Measurements from ENCODE around the gene PUM1. TPM values are rescaled to one million over a fixed set of nuclear protein-coding genes. Genes with fewer than 3 reads are reported as not detected.
"Not testable (repeated sequence)": the region's sequence is repeated elsewhere in the genome, so short reads cannot be mapped to it uniquely, and the experiment has no call there.

Gene PUM1
- total RNA-seq, 2 donors from 2014 or later, result 30.9 to 32.3 TPM

DNA sequence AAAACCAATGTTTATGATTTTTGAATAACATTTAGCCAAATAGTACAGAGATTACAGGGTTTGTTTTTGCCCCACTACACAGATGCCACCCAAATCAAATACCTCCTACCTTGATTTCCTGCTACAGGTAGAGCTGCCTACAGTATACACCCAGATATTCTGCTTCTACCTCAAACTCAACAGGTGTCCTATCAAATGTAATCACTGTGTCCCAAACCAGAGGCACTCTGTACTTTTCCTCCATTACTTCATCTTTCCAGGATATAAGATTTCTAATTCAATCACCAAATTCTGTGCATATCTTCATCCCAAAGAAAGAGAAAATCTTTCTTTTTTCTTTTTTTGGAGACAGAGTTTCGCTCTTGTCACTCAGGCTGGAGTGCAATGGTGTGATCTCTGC is 9.6 kb downstream of the PUM1 start:
- Histone ChIP-seq H3K4me1 (peaks cover 61% of the 10 kb centered on the region), H3K27me3 (no peaks in the 10 kb centered on the region), H3K27ac (peak overlapping the region in 1 of 4 donors; percentile 39), H3K9me3 (no peaks in the 10 kb centered on the region), H3K36me3 (replicated peaks in 1 of 2; ENCODE audit: insufficient read depth in 1 of 2, low read depth in 2 of 2) (peaks cover 0 to 5% of the 10 kb centered on the region in 2 donors), H3K4me3 (no peak overlapping the region)
- DNase-seq, result no peak
- TF ChIP-seq, protein P1, sequence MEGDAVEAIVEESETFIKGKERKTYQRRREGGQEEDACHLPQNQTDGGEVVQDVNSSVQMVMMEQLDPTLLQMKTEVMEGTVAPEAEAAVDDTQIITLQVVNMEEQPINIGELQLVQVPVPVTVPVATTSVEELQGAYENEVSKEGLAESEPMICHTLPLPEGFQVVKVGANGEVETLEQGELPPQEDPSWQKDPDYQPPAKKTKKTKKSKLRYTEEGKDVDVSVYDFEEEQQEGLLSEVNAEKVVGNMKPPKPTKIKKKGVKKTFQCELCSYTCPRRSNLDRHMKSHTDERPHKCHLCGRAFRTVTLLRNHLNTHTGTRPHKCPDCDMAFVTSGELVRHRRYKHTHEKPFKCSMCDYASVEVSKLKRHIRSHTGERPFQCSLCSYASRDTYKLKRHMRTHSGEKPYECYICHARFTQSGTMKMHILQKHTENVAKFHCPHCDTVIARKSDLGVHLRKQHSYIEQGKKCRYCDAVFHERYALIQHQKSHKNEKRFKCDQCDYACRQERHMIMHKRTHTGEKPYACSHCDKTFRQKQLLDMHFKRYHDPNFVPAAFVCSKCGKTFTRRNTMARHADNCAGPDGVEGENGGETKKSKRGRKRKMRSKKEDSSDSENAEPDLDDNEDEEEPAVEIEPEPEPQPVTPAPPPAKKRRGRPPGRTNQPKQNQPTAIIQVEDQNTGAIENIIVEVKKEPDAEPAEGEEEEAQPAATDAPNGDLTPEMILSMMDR (IDR thresholded peaks at IDR 0.05), result no peak
- TF ChIP-seq POLR2A (IDR thresholded peaks at IDR 0.05), result no peak
- 96 to 100% methylated on average over 1 of the region's 1 CpG for WGBS, 2 donors
- intact Hi-C loops (cut with DNase I), result no loop called here
- no peak for ATAC-seq

DNA sequence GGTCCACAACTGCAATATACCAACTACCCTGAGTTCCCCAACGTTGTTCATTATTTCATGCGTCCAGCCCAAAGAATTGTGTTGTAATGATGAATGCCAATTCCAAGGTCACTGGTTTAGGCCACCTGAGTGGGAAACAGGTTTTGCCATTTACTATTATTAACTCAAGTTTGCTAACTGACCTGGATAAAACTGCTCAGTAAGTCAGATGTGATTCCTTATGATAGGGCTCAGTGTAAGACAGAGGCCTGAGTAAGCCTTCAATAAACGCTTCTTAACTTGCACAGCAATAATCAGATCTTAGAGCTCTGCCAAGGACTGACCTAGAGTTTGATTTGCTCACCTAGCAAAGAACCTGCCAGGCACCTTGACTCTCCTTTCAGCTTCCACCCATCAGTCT is 10.0 kb downstream of the PUM1 start:
- no peaks in the 10 kb centered on the region for H3K27me3 ChIP-seq
- peaks cover 0 to 5% of the 10 kb centered on the region in 2 donors for H3K36me3 ChIP-seq (replicated peaks in 1 of 2; ENCODE audit: insufficient read depth in 1 of 2, low read depth in 2 of 2)
- WGBS, 2 donors, result 13 to 18% methylated on average over 3 of the region's 3 CpGs
- peaks cover 59% of the 10 kb centered on the region for H3K4me1 ChIP-seq
- H3K4me3 ChIP-seq, result no peak overlapping the region
- intact Hi-C loops (cut with DNase I), result no loop called here
- ATAC-seq (peak; percentile 55), DNase-seq (peak in 1 of 4 donors; percentile 7)
- no peak for TF ChIP-seq POLR2A (IDR thresholded peaks at IDR 0.05)
- TF ChIP-seq, protein P1 (IDR thresholded peaks at IDR 0.05), result no peak
- H3K9me3 ChIP-seq, result no peaks in the 10 kb centered on the region
- peak overlapping the region in 2 of 4 donors; percentile 5 to 39 for H3K27ac ChIP-seq

DNA sequence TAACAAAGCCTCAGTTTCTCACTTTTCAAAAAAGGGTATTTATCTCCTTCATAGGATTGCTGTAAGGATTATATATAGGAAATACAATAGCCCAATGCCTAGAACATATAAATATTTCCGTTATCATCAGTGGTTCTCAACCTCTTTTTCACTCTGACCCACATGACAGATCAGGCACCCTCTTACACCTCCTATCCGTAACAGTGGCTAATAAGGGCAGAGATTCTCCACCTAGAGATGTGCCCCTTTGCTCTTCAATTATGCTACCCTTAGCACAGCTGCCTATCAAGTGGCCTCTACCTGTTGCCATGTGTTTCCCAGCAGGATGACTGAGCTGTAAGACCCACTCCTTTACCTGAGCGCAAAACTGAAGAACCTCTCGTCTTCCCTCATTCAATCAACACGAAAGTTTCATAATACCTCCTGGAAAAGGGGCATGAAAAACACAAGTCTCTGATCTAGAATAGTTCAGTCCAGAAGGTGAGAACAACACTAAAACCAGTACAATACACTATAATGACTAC is 10.5 kb downstream of the PUM1 start:
- H3K4me1 ChIP-seq, result peaks cover 56% of the 10 kb centered on the region
- 63 to 69% methylated on average over 5 of the region's 5 CpGs for WGBS, 2 donors
- ATAC-seq, result no peak
- TF ChIP-seq POLR2A (IDR thresholded peaks at IDR 0.05), result no peak
- TF ChIP-seq, protein P1 (IDR thresholded peaks at IDR 0.05), result no peak
- no peaks in the 10 kb centered on the region for H3K9me3 ChIP-seq
- peak overlapping the region in 2 of 4 donors; percentile 5 to 39 for H3K27ac ChIP-seq
- intact Hi-C loops (cut with DNase I), result no loop called here
- DNase-seq, result no peak
- no peak overlapping the region for H3K4me3 ChIP-seq
- H3K36me3 ChIP-seq (replicated peaks in 1 of 2; ENCODE audit: insufficient read depth in 1 of 2, low read depth in 2 of 2), result peaks cover 0 to 5% of the 10 kb centered on the region in 2 donors
- no peaks in the 10 kb centered on the region for H3K27me3 ChIP-seq

DNA sequence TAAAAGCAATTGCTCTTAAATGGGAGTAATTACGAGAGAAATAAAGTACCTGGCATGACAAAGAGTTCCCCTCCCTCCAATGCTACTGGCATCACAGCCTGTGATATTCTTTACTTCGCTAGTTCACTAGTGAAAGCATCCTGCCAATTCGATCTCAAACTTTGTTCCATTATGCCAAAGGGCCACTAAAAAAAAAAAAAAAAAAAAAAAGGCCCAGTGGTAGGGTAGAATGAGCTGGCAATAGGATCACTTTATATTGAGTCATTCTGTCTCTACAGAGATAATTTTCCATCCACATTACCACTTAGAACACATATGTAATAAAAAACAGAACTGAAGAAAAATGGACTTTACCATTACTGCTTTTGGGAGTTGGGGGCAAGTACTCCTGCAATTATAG is 11.2 kb downstream of the PUM1 start:
- Histone ChIP-seq H3K27ac (no peak overlapping the region), H3K36me3 (replicated peaks in 1 of 2; ENCODE audit: insufficient read depth in 1 of 2, low read depth in 2 of 2) (peaks cover 0 to 5% of the 10 kb centered on the region in 2 donors), H3K27me3 (no peaks in the 10 kb centered on the region), H3K4me1 (peaks cover 53% of the 10 kb centered on the region), H3K4me3 (no peak overlapping the region), H3K9me3 (no peaks in the 10 kb centered on the region)
- TF ChIP-seq, protein P1 (IDR thresholded peaks at IDR 0.05), result no peak
- ATAC-seq, result no peak
- no peak for DNase-seq
- 77 to 83% methylated on average over 3 of the region's 3 CpGs for WGBS, 2 donors
- intact Hi-C loops (cut with DNase I), result no loop called here

DNA sequence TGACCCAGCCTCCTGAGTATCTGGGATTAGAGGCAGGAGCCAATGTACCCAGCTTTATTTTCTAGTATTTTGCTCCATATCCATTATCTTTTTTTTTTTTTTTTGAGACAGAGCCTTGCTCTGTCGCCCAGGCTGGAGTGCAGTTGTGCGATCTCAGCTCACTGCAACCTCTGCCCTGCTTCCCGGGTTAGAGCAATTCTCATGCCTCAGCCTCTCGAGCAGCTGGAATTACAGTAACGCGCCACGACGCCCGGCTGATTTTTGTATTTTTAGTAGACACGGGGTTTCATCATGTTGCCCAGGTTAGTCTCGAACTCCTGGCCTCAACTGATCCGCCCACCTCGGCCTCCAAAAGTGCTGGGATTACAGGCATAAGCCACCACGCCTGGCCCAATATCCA is 12.9 kb downstream of the PUM1 start:
- intact Hi-C loops (cut with DNase I); H3K27ac ChIP-seq; ATAC-seq; H3K36me3 ChIP-seq (replicated peaks in 1 of 2; ENCODE audit: insufficient read depth in 1 of 2, low read depth in 2 of 2); H3K27me3 ChIP-seq; H3K4me3 ChIP-seq; H3K9me3 ChIP-seq: not testable (repeated sequence)
- H3K4me1 ChIP-seq, result peaks cover 49% of the 10 kb centered on the region
- DNase-seq, result peak in 1 of 4 donors; percentile 11
- 81 to 89% methylated on average over 14 of the region's 14 CpGs for WGBS, 2 donors
